NCI-H82 treated with DMSO at 0.1 percent for 48 hours (cell line): Measurements from ENCODE around the gene FBXL7.

ENCODE experiments used
- DNase-seq: peaks from one replicate; lab custom pipeline; 2025; ENCODE audit not compliant: unreplicated experiment; lab: John Stamatoyannopoulos, UW

Gene FBXL7

DNA sequence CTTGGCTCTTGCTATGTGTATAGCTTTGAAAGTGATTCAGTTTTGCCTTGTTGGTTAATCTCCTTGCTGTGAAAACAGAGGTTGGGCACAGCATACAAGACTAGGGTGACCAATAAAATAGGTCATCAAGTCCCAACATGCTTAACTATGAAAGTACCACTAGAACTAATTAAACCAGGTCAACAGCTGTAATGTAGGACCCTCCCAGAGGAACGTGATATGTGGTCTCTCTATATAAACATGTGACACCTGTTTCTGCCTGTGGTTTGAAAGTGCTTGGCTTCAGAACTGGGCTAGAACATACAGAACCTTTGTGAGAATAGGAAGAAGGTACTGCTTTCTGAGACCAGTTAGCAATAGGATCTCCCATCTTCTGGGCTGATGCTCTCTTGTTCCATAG lies 297.1 kb downstream of the FBXL7 start:
- no peak for DNase-seq

DNA sequence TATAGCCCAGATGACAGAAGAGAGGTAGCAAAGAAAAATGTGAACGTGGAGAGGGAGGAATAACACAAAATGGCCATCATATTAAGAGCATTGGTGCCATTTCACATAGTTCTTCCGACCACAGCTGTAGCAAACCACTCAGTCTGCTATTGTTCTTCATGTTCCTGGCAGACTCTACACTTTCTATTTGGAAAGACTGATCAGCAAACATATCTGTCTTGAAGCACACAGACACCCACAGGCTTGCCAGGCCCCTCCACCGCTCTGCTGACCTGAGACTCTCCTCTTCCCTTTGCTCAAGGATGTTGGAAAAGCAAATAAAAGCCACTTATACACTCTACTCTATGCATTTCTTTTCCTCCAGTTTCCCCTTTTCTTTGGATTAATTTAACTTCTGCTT lies 298.0 kb downstream of the FBXL7 start:
- no peak for DNase-seq

DNA sequence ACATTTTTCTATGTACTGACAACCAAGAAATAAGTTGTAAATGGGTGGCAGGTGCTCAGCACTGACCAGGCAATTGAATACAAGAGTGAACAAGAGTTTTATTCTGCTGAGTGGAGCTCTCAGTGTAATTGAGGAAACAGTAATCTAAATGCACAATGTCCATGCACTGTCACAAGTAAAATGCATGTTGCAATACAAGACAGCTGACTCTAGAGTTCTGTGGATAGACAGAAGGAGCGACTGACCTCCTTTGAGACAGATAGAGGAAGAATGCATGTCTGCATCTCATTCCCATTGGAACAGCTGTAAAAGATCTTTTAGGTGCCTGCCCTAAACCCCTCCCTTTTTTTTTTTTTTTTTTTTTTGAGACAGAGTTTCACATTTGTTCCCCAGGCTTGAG lies 299.0 kb downstream of the FBXL7 start:
- DNase-seq: no peak

DNA sequence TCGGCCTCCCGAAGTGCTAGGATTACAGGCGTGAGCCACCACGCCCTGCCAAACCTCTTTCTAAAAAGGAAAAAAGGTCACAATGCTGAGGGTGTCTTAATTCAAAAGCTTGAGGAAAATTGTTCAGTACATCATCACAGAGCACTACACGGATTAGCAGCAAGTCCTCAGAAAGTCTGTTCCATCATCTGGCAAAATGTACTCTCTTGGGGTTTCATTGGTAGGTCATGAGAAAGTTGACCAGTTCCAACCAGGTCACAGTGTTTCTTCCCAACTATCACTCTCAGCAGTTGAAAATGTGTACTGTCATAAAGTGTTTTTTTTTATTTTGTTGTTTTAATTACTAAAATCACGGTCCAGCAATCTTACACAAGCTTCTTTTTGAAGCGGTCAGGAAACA lies 299.6 kb downstream of the FBXL7 start:
- DNase-seq: no peak

DNA sequence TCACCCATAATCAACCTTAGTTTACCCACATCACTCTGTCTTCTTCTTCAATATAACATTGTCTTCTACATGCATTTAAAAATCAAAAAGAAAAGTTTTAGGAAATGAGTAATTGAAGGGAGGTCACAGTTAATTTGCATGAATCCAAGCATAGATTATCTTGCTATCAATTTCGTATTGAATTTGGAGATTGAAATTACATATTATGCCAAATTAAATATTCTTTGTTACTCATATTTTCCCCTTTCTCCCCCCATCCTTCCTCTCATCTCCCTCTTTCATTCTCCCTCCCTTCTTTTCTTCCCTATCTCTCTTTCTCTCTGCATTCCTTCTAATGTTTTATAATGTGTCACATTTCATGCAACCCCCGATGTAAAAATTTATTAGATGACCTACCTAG lies 303.3 kb downstream of the FBXL7 start:
- DNase-seq: no peak

GRCh38 chr5:15806613-15807012 lies 306.6 kb downstream of the FBXL7 start:
- DNase-seq: no peak

- DNase-seq: no peak
Measured at GRCh38 chr5:15807248-15807647, 307.3 kb downstream of the FBXL7 start.

GRCh38 chr5:15807871-15808270 lies 307.9 kb downstream of the FBXL7 start:
- no peak for DNase-seq

- DNase-seq: no peak
Measured at GRCh38 chr5:15808577-15808976, 308.6 kb downstream of the FBXL7 start.

GRCh38 chr5:15819617-15820016 lies 319.6 kb downstream of the FBXL7 start:
- DNase-seq: no peak

GRCh38 chr5:15821506-15821905 lies 321.5 kb downstream of the FBXL7 start:
- no peak for DNase-seq

- no peak for DNase-seq
Measured at GRCh38 chr5:15823398-15823797, 323.4 kb downstream of the FBXL7 start.

- no peak for DNase-seq
Measured at GRCh38 chr5:15827741-15828140, 327.8 kb downstream of the FBXL7 start.

GRCh38 chr5:15831408-15831807 lies 331.4 kb downstream of the FBXL7 start:
- no peak for DNase-seq

DNA sequence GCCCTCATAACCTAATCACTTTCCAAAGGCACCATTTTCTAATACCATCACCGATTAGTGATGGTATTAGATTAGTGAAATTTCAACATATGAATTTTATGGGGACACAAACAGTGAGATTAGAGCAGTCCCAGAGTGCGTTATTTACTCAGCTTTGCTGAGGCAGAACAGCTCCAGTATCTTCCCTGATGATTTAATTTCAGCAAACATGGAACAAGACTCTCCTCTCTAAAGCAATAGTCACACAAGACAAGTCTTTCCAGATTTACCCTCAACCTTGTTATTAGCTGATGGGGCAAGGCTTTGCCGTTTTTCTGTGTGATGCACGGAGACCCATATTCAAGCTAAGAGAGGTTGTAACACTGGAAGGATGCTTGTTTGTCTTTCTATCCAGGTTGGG lies 333.4 kb downstream of the FBXL7 start:
- no peak for DNase-seq

- DNase-seq: no peak
Measured at GRCh38 chr5:15834596-15835245, 334.7 kb downstream of the FBXL7 start.

DNA sequence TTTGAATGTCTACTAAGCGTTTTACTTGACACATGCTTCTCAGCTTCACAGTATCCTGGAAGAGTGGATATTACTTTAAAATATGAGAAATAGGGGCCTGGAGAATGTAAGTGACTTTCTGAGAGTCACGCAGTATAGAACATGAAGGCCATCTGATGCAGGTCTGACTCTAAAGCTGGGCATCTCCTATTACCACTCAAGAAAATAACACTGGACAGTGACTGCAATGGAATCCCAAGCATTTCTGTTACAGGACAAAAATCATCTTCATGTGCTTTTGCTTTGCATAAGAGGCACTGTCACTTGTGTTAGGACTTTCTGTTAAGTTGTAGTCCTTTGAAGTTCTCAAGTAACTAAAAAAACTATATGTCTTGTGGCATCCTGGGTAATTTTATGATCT lies 335.5 kb downstream of the FBXL7 start:
- no peak for DNase-seq

GRCh38 chr5:15837551-15838289 lies 337.7 kb downstream of the FBXL7 start:
- no peak for DNase-seq

DNA sequence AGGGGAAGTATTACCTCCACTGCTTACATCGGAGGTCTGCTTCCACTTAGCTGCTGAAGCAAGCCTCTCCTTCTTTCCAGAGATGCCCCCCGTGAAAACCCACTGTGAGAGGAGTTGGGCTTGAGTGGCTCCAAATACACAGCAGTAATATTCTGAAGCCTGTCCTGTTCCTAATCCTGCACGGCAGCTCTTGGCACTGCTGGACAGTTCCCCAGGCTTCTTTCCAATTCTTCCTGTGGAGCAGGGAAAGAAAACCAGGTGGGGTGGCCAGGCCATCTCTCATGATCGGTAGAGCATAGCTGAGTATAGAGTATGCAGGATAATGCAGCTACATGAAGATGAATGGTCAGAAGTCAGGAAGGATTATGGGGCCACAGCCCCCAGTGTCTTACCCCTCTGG lies 344.3 kb downstream of the FBXL7 start:
- DNase-seq: no peak

DNA sequence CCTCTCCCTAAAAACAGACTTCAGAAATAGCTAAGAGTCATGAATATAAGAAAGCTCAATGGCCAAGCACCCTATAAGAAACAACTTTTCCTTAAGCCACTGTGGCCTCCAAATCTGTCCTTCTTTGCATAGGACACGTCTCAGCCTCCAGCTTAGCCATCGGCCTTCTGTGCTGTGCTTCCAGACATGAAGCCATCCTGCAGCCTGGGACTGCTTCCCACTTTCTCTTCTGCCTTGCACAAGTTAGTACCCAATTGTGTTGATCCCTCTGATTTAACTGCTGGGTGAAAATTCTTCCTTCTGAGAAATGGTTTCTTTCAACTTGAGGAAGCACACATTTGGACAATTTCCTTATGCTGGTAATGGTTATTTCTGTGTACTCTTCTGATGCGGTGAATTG lies 344.9 kb downstream of the FBXL7 start:
- DNase-seq: no peak

DNA sequence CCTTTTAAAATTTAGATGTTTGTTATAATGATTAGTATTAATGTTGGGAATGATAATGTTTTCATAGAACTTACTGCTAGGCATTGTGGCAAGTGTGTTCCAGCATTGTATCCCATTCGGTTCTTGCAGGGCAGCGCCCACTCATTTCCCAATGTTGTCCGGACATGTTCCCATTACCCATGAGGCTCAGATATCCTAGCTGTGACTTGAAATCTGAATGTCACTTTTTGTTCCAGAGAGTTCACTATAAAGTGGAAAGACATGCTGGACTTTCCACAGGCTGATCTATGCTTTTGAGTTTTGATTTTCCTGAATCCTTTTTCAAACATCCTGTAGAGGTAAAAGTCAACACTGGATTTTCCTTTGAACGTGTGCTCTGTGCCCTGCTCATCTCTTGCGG lies 350.6 kb downstream of the FBXL7 start:
- no peak for DNase-seq

GRCh38 chr5:15850939-15851341 lies 351.0 kb downstream of the FBXL7 start:
- no peak for DNase-seq

- no peak for DNase-seq
Measured at GRCh38 chr5:15852217-15852616, 352.2 kb downstream of the FBXL7 start.
